ENCODE results near the gene IL22RA1. TPM values are rescaled to one million over a fixed set of nuclear protein-coding genes. Genes with fewer than 3 reads are reported as not detected.

The IL22RA1 gene
- total and polyA plus RNA-seq, 9 of the 15 experiments (the other 6 are each of a cell fraction or from before 2014, with no cell fraction given) = not detected

DNA sequence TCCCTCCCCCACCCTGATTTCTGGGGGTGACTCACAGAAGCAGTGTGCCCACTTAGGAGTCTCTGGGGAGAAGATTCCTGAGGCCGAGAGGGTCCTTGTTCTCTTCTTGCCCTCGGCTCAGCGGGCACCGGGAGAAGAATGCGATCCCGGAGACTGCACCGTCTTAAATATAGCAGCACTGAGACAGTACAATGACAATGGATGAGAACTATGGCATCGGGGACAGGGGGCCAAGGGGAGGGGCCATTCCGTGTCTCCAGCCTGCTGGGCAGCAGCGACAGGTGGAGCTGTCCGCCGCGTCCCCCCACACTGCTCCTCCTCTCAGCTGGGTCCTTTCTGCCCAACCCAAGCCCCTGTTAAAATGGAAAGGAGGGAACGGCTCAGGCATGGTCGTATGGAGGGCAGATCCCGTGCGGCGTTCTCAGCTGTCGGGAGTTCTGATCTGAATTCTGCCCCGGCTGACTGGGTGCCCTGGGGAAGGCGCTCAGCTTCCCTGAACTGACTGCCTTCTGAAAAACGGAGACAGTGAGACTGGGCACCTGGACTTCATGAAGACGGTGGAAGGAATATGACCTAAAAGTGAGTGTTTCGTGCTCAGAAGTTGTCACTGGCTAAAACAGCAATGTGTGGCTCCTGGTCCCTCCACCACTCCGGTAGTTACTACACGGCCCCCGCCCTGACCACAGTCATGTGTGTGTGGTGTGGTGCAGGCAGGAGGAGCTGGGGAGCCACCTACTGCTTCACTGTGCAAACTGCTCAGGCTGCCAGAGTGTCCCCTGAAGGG, 30.8 kb downstream of the IL22RA1 start, which contains the start of gene MYOM3 (continued):
- peak; percentile 60; the same call in 1 of the 2 replicates for TF ChIP-seq CTBP1 (IDR thresholded peaks at IDR 0.05; ENCODE audit: borderline replicate concordance)
- peak; percentile 91 to 96 for TF ChIP-seq RAD21 (CRISPR knock-in tag; conservative IDR thresholded peaks at IDR 0.05 in 1 of 2, IDR thresholded peaks at IDR 0.05 in 1 of 2)
- no peak for TF ChIP-seq ZC3H11A (IDR thresholded peaks at IDR 0.05; ENCODE audit: low read depth, low read length)
- TF ChIP-seq, protein P1, sequence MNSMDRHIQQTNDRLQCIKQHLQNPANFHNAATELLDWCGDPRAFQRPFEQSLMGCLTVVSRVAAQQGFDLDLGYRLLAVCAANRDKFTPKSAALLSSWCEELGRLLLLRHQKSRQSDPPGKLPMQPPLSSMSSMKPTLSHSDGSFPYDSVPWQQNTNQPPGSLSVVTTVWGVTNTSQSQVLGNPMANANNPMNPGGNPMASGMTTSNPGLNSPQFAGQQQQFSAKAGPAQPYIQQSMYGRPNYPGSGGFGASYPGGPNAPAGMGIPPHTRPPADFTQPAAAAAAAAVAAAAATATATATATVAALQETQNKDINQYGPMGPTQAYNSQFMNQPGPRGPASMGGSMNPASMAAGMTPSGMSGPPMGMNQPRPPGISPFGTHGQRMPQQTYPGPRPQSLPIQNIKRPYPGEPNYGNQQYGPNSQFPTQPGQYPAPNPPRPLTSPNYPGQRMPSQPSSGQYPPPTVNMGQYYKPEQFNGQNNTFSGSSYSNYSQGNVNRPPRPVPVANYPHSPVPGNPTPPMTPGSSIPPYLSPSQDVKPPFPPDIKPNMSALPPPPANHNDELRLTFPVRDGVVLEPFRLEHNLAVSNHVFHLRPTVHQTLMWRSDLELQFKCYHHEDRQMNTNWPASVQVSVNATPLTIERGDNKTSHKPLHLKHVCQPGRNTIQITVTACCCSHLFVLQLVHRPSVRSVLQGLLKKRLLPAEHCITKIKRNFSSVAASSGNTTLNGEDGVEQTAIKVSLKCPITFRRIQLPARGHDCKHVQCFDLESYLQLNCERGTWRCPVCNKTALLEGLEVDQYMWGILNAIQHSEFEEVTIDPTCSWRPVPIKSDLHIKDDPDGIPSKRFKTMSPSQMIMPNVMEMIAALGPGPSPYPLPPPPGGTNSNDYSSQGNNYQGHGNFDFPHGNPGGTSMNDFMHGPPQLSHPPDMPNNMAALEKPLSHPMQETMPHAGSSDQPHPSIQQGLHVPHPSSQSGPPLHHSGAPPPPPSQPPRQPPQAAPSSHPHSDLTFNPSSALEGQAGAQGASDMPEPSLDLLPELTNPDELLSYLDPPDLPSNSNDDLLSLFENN (IDR thresholded peaks at IDR 0.05; ENCODE audit: low read depth in 2 of 2, low read length in 2 of 2) = no peak
- TF ChIP-seq CC2D1A (IDR thresholded peaks at IDR 0.05) = no peak
- no peak for TF ChIP-seq PRPF4 (IDR thresholded peaks at IDR 0.05; ENCODE audit: insufficient read depth, low read depth, low read length, poor library complexity, severe bottlenecking)
- TF ChIP-seq ZNF174 (CRISPR knock-in tag; IDR thresholded peaks at IDR 0.05) = no peak
- no peak for TF ChIP-seq HMG20B (CRISPR knock-in tag; IDR thresholded peaks at IDR 0.05)
- 0 out of 2 replicates have a peak, but pooled peaks have one; percentile 8 for TF ChIP-seq JUN (IDR thresholded peaks at IDR 0.05; ENCODE audit: borderline replicate concordance, low read depth, low read length)
- TF ChIP-seq JUN (CRISPR knock-in tag; IDR thresholded peaks at IDR 0.05; ENCODE audit: borderline replicate concordance) = no peak
- no peak for TF ChIP-seq FOXK2 (conservative IDR thresholded peaks at IDR 0.05 in 1 of 2, IDR thresholded peaks at IDR 0.05 in 1 of 2; ENCODE audit: low read depth in 2 of 2)
- peak; percentile 41; the same call in 1 of the 2 replicates for TF ChIP-seq BMI1 (IDR thresholded peaks at IDR 0.05; ENCODE audit: low read length)
- no peak for TF ChIP-seq THAP12 (CRISPR knock-in tag; IDR thresholded peaks at IDR 0.05)
- TF ChIP-seq ATF4 (CRISPR knock-in tag; IDR thresholded peaks at IDR 0.05) = no peak
- TF ChIP-seq ZNF282 (CRISPR knock-in tag; IDR thresholded peaks at IDR 0.05) = no peak
- TF ChIP-seq KDM2B (CRISPR knock-in tag; IDR thresholded peaks at IDR 0.05) = no peak
- no peak for TF ChIP-seq POLR3A (IDR thresholded peaks at IDR 0.05; ENCODE audit: borderline replicate concordance, extremely low read depth, insufficient read depth, insufficient read length)
- 0 out of 2 replicates have a peak, but pooled peaks have one; percentile 34 for TF ChIP-seq MTA3 (IDR thresholded peaks at IDR 0.05; ENCODE audit: borderline replicate concordance)

Measured in K562 (cell line).